Body of pancreas (tissue), 4 donors: ENCODE results near the gene KCNC1.

ENCODE experiments used
- POLR2A ChIP-seq, 3 donors: fragments of 450-650 bp; IDR thresholded peaks; one replicate each; pipeline ENCODE4 v1.6.1; 2016; ENCODE audit warnings: antibody characterized with exemption in 3 of 3, mild to moderate bottlenecking in 2 of 3
- TF ChIP-seq, protein P1 (sequence below), 7 experiments: fragments of 450-650 bp in 4 of 7; fragments of 200-600 bp in 3 of 7; sonication (generic) in 3 of 7; IDR thresholded peaks; one replicate each; pipeline ENCODE4 v1.5.1; 2016 to 2019; ENCODE audit warnings: antibody characterized with exemption in 7 of 7

DNA sequence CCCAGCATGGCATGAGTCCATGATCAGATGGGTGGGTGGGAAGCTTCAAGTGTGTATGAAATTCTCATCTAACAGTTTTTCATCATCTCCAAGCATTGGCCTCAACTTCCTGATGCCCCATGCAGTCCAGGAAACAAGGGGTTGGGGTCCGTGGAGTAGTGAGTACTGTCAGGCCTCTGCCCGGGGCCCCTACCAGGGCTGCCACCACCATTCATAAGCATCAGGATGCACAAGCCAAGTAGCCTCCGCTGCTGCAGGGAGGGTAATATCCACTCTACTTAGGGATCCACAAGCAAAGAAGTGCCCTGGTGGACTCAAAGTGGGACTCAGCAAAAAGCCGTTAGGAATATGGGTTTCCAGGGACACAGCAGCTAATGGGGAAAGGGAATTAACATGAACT, 49.3 kb downstream of the KCNC1 start:
- no peak for TF ChIP-seq POLR2A (IDR thresholded peaks at IDR 0.05)
- TF ChIP-seq, protein P1, sequence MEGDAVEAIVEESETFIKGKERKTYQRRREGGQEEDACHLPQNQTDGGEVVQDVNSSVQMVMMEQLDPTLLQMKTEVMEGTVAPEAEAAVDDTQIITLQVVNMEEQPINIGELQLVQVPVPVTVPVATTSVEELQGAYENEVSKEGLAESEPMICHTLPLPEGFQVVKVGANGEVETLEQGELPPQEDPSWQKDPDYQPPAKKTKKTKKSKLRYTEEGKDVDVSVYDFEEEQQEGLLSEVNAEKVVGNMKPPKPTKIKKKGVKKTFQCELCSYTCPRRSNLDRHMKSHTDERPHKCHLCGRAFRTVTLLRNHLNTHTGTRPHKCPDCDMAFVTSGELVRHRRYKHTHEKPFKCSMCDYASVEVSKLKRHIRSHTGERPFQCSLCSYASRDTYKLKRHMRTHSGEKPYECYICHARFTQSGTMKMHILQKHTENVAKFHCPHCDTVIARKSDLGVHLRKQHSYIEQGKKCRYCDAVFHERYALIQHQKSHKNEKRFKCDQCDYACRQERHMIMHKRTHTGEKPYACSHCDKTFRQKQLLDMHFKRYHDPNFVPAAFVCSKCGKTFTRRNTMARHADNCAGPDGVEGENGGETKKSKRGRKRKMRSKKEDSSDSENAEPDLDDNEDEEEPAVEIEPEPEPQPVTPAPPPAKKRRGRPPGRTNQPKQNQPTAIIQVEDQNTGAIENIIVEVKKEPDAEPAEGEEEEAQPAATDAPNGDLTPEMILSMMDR (IDR thresholded peaks at IDR 0.05) = no peak
